Bronchus fibroblast of lung (primary cell): ENCODE results near the gene TDRD10. TPM values are rescaled to one million over a fixed set of nuclear protein-coding genes. Genes with fewer than 3 reads are reported as not detected.

Experiments used
- total RNA-seq: library from RNA; depleted of rRNA; stranded (reverse); fragments of >200 nt; gene quantifications from 2 replicates; pipeline ENCODE4 v1.2.3, GENCODE V29; 2015

Gene TDRD10
- not detected in 2 replicates for total RNA-seq

GRCh38 chr1:154502066-154502743, at the start of gene TDRD10, which contains the start of gene SHE:
TSS of gene TDRD10 (plus strand) at chr1:154502219. CDS start at chr1:154506904, 4,685 bp downstream.
TSS of gene SHE (minus strand) at chr1:154502412. CDS start at chr1:154502026, 386 bp downstream.

GRCh38 chr1:154557939-154558719, 56.1 kb downstream of the TDRD10 start, which contains the start of gene UBE2Q1:
TSS of gene UBE2Q1 (minus strand) at chr1:154558662. CDS start at chr1:154558553, 109 bp downstream.

GRCh38 chr1:154567386-154568156, 65.6 kb downstream of the TDRD10 start, which contains the start of gene CHRNB2:
TSS of gene CHRNB2 (plus strand) at chr1:154567778. CDS start at chr1:154568045, 267 bp downstream.

Other genes with a start within 250 kb of the TDRD10 start
- 143 and 159 TPM in 2 replicates for gene HAX1, start 229.6 kb upstream of the TDRD10 start, total RNA-seq
- gene AQP10, start 181.1 kb upstream of the TDRD10 start, total RNA-seq, result not detected in 2 replicates
- gene ATP8B2, start 176.7 kb upstream of the TDRD10 start, total RNA-seq, result 77.9 and 84.7 TPM in 2 replicates
- gene IL6R, start 96.9 kb upstream of the TDRD10 start, total RNA-seq, result 2.1 and 3.7 TPM in 2 replicates
- not detected in 2 replicates for gene SHE, start 193 bp downstream of the TDRD10 start, total RNA-seq
- 16.6 and 18.2 TPM in 2 replicates for gene UBE2Q1, start 56.4 kb downstream of the TDRD10 start, total RNA-seq
- gene CHRNB2, start 65.6 kb downstream of the TDRD10 start, total RNA-seq, result under 0.01 TPM in 1 of 2 replicates, not detected in the other
- gene ADAR, start 106.0 kb downstream of the TDRD10 start, total RNA-seq, result 59.3 and 60.4 TPM in 2 replicates